GM23338 (cell line): ENCODE measurements around the gene NF1. TPM values are rescaled to one million over a fixed set of nuclear protein-coding genes. Genes with fewer than 3 reads are reported as not detected.

Source experiments
- ATAC-seq: fragments of 200-7000 bp; cut with Tn5 transposase; 3 replicates; pipeline ENCODE4 v1.9.1; 2020
- DNase-seq: peaks from one replicate; pipeline ENCODE4 v3.0.0-alpha.2; 2015; ENCODE audit warnings: low spot score
- H2AFZ ChIP-seq: fragments of 200-600 bp; sonication (generic); 2 replicates; pipeline ENCODE4 v1.8.0; 2016; ENCODE audit warnings: antibody characterized with exemption, mild to moderate bottlenecking, moderate library complexity
- H3F3A ChIP-seq: fragments of 200-600 bp; sonication (generic); replicated peaks from 2 replicates; pipeline ENCODE4 v1.8.0; 2017; ENCODE audit warnings: antibody characterized with exemption, mixed run types, low read depth
- H3K27ac ChIP-seq: fragments of 200-600 bp; sonication (generic); 2 replicates; pipeline ENCODE4 v1.6.1; 2016; ENCODE audit warnings: low read depth
- H3K27me3 ChIP-seq: fragments of 200-600 bp; sonication (generic); 2 replicates; pipeline ENCODE4 v1.8.0; 2016; ENCODE audit warnings: mild to moderate bottlenecking, mixed run types, moderate library complexity; ENCODE audit not compliant: insufficient read depth
- H3K36me3 ChIP-seq: fragments of 200-600 bp; sonication (generic); 2 replicates; pipeline ENCODE4 v1.8.0; 2016; ENCODE audit warnings: mild to moderate bottlenecking; ENCODE audit not compliant: insufficient read depth
- H3K4me1 ChIP-seq: fragments of 200-600 bp; sonication (generic); 2 replicates; pipeline ENCODE4 v1.8.0; 2016; ENCODE audit warnings: mild to moderate bottlenecking, moderate library complexity; ENCODE audit not compliant: insufficient read depth
- H3K4me2 ChIP-seq: fragments of 200-600 bp; sonication (generic); 2 replicates; pipeline ENCODE4 v1.7.1; 2017; ENCODE audit warnings: mixed run types
- H3K4me3 ChIP-seq: fragments of 200-600 bp; sonication (generic); 2 replicates; pipeline ENCODE4 v1.6.1; 2016; ENCODE audit warnings: mixed run types
- H3K79me2 ChIP-seq: fragments of 200-600 bp; sonication (generic); replicated peaks from 2 replicates; pipeline ENCODE4 v1.8.0; 2017; ENCODE audit warnings: mild to moderate bottlenecking; ENCODE audit not compliant: insufficient read depth
- H3K9me2 ChIP-seq: fragments of 200-600 bp; sonication (generic); 2 replicates; pipeline ENCODE4 v1.8.0; 2017; ENCODE audit not compliant: insufficient read depth
- H4K20me1 ChIP-seq: fragments of 200-600 bp; sonication (generic); replicated peaks from 2 replicates; pipeline ENCODE4 v1.8.0; 2017; ENCODE audit warnings: mild to moderate bottlenecking; ENCODE audit not compliant: insufficient read depth
- H3K27ac Mint-ChIP-seq: 2 replicates; pipeline ENCODE4 v1.8.0; 2020; ENCODE audit warnings: inconsistent platforms, mild to moderate bottlenecking, moderate library complexity, mixed read lengths
- H3K27me3 Mint-ChIP-seq: 3 replicates; pipeline ENCODE4 v1.8.0; 2022; ENCODE audit warnings: low read depth, mild to moderate bottlenecking, moderate library complexity, mixed read lengths, inconsistent platforms; ENCODE audit not compliant: insufficient read depth, poor library complexity
- H3K36me3 Mint-ChIP-seq: 3 replicates; pipeline ENCODE4 v1.8.0; 2021; ENCODE audit warnings: low read depth, mild to moderate bottlenecking, inconsistent platforms, moderate library complexity, mixed read lengths
- H3K4me1 Mint-ChIP-seq: 3 replicates; pipeline ENCODE4 v1.8.0; 2020; ENCODE audit warnings: mild to moderate bottlenecking, inconsistent platforms, mixed read lengths
- H3K4me3 Mint-ChIP-seq: 3 replicates; pipeline ENCODE4 v1.8.0; 2021; ENCODE audit warnings: moderate library complexity, mild to moderate bottlenecking, inconsistent platforms, mixed read lengths
- H3K9me3 Mint-ChIP-seq: 3 replicates; pipeline ENCODE4 v1.8.0; 2020; ENCODE audit warnings: moderate library complexity, mild to moderate bottlenecking, inconsistent platforms, mixed read lengths
- CREB1 ChIP-seq: fragments of 250-450 bp; sonication (Bioruptor Pico); IDR thresholded peaks from 2 replicates; pipeline ENCODE4 v1.5.0; 2020; ENCODE audit warnings: low read depth, mild to moderate bottlenecking, moderate library complexity
- CTCF ChIP-seq, 2 experiments: fragments of 200-600 bp in 1 of 2; sonication (generic) in 1 of 2; conservative IDR thresholded peaks; 2 replicates each; pipeline versions ENCODE4 v1.5.1 to v1.6.1; 2016 to 2017; ENCODE audit warnings: antibody characterized with exemption in 2 of 2, low read depth in 2 of 2, mild to moderate bottlenecking in 2 of 2, moderate library complexity in 1 of 2
- ETS1 ChIP-seq: IDR thresholded peaks from 2 replicates; pipeline ENCODE4 v1.6.1; 2016; ENCODE audit warnings: antibody characterized with exemption
- EZH2phosphoT487 ChIP-seq: fragments of 200-600 bp; sonication (generic); IDR thresholded peaks from one replicate; pipeline ENCODE4 v1.8.1; 2018; ENCODE audit warnings: antibody characterized with exemption; ENCODE audit not compliant: unreplicated experiment
- JUNB ChIP-seq: IDR thresholded peaks from one replicate; pipeline ENCODE4 v1.6.1; 2016; ENCODE audit warnings: antibody characterized with exemption; ENCODE audit not compliant: unreplicated experiment
- NANOG ChIP-seq: IDR thresholded peaks from 2 replicates; pipeline ENCODE4 v1.6.1; 2016; ENCODE audit warnings: antibody characterized with exemption, borderline replicate concordance
- POLR2AphosphoS5 ChIP-seq: IDR thresholded peaks from 2 replicates; pipeline ENCODE4 v1.6.1; 2016; ENCODE audit warnings: antibody characterized with exemption, low read depth
- ZNF114 ChIP-seq: fragments of 250-450 bp; sonication (Bioruptor Pico); IDR thresholded peaks from 2 replicates; pipeline ENCODE4 v1.5.0; 2020; ENCODE audit warnings: mild to moderate bottlenecking, moderate library complexity
- ZNF331 ChIP-seq: fragments of 250-450 bp; sonication (Bioruptor Pico); IDR thresholded peaks from 2 replicates; pipeline ENCODE4 v1.5.0; 2020; ENCODE audit warnings: low read depth, mild to moderate bottlenecking, moderate library complexity
- ZNF462 ChIP-seq: fragments of 250-450 bp; sonication (Bioruptor Pico); IDR thresholded peaks from 2 replicates; pipeline ENCODE4 v1.5.0; 2020; ENCODE audit warnings: mild to moderate bottlenecking, moderate library complexity
- polyA plus RNA-seq: library from polyadenylated mRNA; unstranded; fragments of >200 nt; fragmentation: Nextera tagmentation; extraction: Ambion mirVana; gene quantifications from 2 replicates; pipeline ENCODE4 v1.2.1, GENCODE V29; 2016
- total RNA-seq: library from RNA; depleted of rRNA; stranded (reverse); fragments of >200 nt; shearing (Covaris generic); gene quantifications from 2 replicates; pipeline ENCODE4 v1.2.3, GENCODE V29; 2014

NF1 gene
- total and polyA plus RNA-seq, 2 experiments from 2014 or later: 16.3 to 49.7 TPM

GRCh38 chr17:31413081-31413799 is 318.5 kb downstream of the NF1 start (continued):
- TF ChIP-seq ZNF462 (no peak), POLR2AphosphoS5 (no peak), NANOG (no peak), JUNB (no peak), EZH2phosphoT487 (no peak)

- Histone ChIP-seq H3F3A (no peaks in the 10 kb centered on the region), H3K4me1 (peaks cover 9% of the 10 kb centered on the region; the same call in 1 of the 2 replicates), H4K20me1 (no peaks in the 10 kb centered on the region), H3K79me2 (no peaks in the 10 kb centered on the region), H3K4me3 (no peak overlapping the region), H3K36me3 (no peaks in the 10 kb centered on the region), H3K27me3 (no peaks in the 10 kb centered on the region), H3K9me2 (no peaks in the 10 kb centered on the region), H2AFZ (no peak overlapping the region), H3K27ac (no peak overlapping the region), H3K4me2 (0 out of 2 replicates have a peak overlapping the region, but pooled peaks have one; percentile 65)
- no peak for TF ChIP-seq JUNB
- no peak for TF ChIP-seq ETS1
- TF ChIP-seq CREB1 (CRISPR knock-in tag): no peak
- TF ChIP-seq ZNF114 (CRISPR knock-in tag): no peak
- no peak for TF ChIP-seq CTCF (conservative IDR thresholded peaks at IDR 0.05; ENCODE audit: low read depth in 2 of 2)
- no peak for TF ChIP-seq ZNF331 (CRISPR knock-in tag)
- TF ChIP-seq POLR2AphosphoS5: no peak
- Mint-ChIP-seq H3K27ac (no peak overlapping the region), H3K27me3 (peaks cover 12% of the 10 kb centered on the region), H3K4me1 (peaks cover 34% of the 10 kb centered on the region), H3K9me3 (no peaks in the 10 kb centered on the region), H3K36me3 (no peaks in the 10 kb centered on the region), H3K4me3 (no peak overlapping the region)
- ATAC-seq: no peak
- DNase-seq: no peak
These were observed 319.2 kb downstream of the NF1 start for GRCh38 chr17:31413874-31414549.
